H1 (cell line): Measurements from ENCODE around the gene MAP3K13. TPM values are rescaled to one million over a fixed set of nuclear protein-coding genes. Genes with fewer than 3 reads are reported as not detected.
A peak's percentile ranks its signal among the peaks of the same experiment; 100 is the strongest.

ENCODE experiments used
- CTCF ChIA-PET: fragments of 300-600 bp; sonication (Branson Sonifier 250); formaldehyde crosslinking; loops from one replicate; lab custom pipeline; 2021; ENCODE audit not compliant: partially characterized antibody; lab: Charles Lee
- POLR2A ChIA-PET: fragments of 300-600 bp; sonication (Branson Sonifier 250); formaldehyde crosslinking; loops from one replicate; lab custom pipeline; 2021; ENCODE audit warnings: inconsistent platforms; ENCODE audit not compliant: partially characterized antibody; lab: Charles Lee
- DNase-seq, 2 experiments: peaks; one replicate each; pipeline versions ENCODE4 v3.0.0 to v3.0.0-alpha.2; 2010 to 2022; ENCODE audit warnings: low spot score in 2 of 2, low read depth in 1 of 2, mixed read lengths in 1 of 2
- FAIRE-seq: peaks from 2 replicates; lab custom pipeline; 2011; peaks lifted over from hg19 to GRCh38; lab: Jason Lieb, UNC
- H2AFZ ChIP-seq: 2 replicates; pipeline ENCODE4 v1.8.1; 2012; ENCODE audit warnings: low read length, inconsistent platforms
- H2AK5ac ChIP-seq: 2 replicates; pipeline ENCODE4 v1.6.1; 2013; ENCODE audit warnings: low read depth, low read length
- H2BK120ac ChIP-seq: replicated peaks from 2 replicates; pipeline ENCODE3; 2013; ENCODE audit warnings: low read depth, low read length, inconsistent platforms
- H2BK12ac ChIP-seq: 2 replicates; pipeline ENCODE4 v1.6.1; 2013; ENCODE audit warnings: low read depth, low read length
- H2BK15ac ChIP-seq: 2 replicates; pipeline ENCODE4 v1.6.1; 2013; ENCODE audit warnings: low read length
- H2BK20ac ChIP-seq: 2 replicates; pipeline ENCODE4 v1.6.1; 2013; ENCODE audit warnings: low read length
- H2BK5ac ChIP-seq: 2 replicates; pipeline ENCODE4 v1.6.1; 2013; ENCODE audit warnings: low read depth, low read length
- H3K14ac ChIP-seq: 2 replicates; pipeline ENCODE4 v1.6.1; 2013; ENCODE audit warnings: inconsistent platforms; ENCODE audit not compliant: insufficient read length
- H3K18ac ChIP-seq: 2 replicates; pipeline ENCODE4 v1.6.1; 2013; ENCODE audit warnings: low read length; ENCODE audit errors: extremely low read depth
- H3K23ac ChIP-seq: 2 replicates; pipeline ENCODE4 v1.6.1; 2013; ENCODE audit warnings: inconsistent platforms; ENCODE audit not compliant: insufficient read length
- H3K23me2 ChIP-seq: 2 replicates; pipeline ENCODE4 v1.6.1; 2013; ENCODE audit warnings: low read depth, low read length
- H3K27ac ChIP-seq: 2 replicates; pipeline ENCODE4 v1.6.1; 2011; ENCODE audit warnings: low read depth, low read length, inconsistent platforms
- H3K27me3 ChIP-seq, 4 experiments: replicated peaks in 1 of 4; 1 replicate in 1 of 4; 2 replicates in 3 of 4; pipeline versions ENCODE4 v1.6.1 to v1.8.1; 2011 to 2013; ENCODE audit warnings: low read length in 3 of 4, mild to moderate bottlenecking in 3 of 4, inconsistent platforms in 2 of 4, mixed read lengths in 2 of 4, moderate library complexity in 1 of 4; ENCODE audit not compliant: control insufficient read depth in 3 of 4, insufficient read depth in 3 of 4; ENCODE audit errors: extremely low read depth in 1 of 4
- H3K36me3 ChIP-seq, 4 experiments: 2 replicates each; pipeline versions ENCODE4 v1.6.1 to v1.8.1; 2011 to 2013; ENCODE audit warnings: mild to moderate bottlenecking in 4 of 4, low read length in 3 of 4, moderate library complexity in 2 of 4, control low read depth in 1 of 4, inconsistent platforms in 1 of 4; ENCODE audit not compliant: insufficient read depth in 4 of 4, control insufficient read depth in 2 of 4
- H3K4ac ChIP-seq: replicated peaks from 2 replicates; pipeline ENCODE3; 2013; ENCODE audit warnings: low read length, low read depth, mixed read lengths, inconsistent platforms; ENCODE audit not compliant: insufficient read length
- H3K4me1 ChIP-seq, 4 experiments: replicated peaks in 1 of 4; 1 replicate in 1 of 4; 2 replicates in 3 of 4; pipeline versions ENCODE4 v1.6.1 to v1.8.1; 2011 to 2013; ENCODE audit warnings: low read length in 3 of 4, inconsistent platforms in 2 of 4, mixed read lengths in 1 of 4; ENCODE audit not compliant: insufficient read depth in 4 of 4, control insufficient read depth in 3 of 4
- H3K4me2 ChIP-seq, 2 experiments: 2 replicates each; pipeline versions ENCODE4 v1.6.1 to v1.8.1; 2011 to 2013; ENCODE audit warnings: low read depth in 2 of 2, low read length in 2 of 2, control low read depth in 1 of 2, inconsistent platforms in 1 of 2, mild to moderate bottlenecking in 1 of 2; ENCODE audit not compliant: insufficient read depth in 1 of 2
- H3K4me3 ChIP-seq, 4 experiments: fragments of 200-600, 300-600 bp in 1 of 4; sonication (generic), shearing (Covaris generic), sonication (Bioruptor Twin) in 1 of 4; 2 replicates each; pipeline versions ENCODE4 v1.5.1 to v1.8.1; 2011 to 2016; ENCODE audit warnings: low read length in 4 of 4, low read depth in 3 of 4, control low read depth in 2 of 4, inconsistent platforms in 2 of 4, mild to moderate bottlenecking in 2 of 4, mixed read lengths in 1 of 4, moderate library complexity in 1 of 4; ENCODE audit not compliant: insufficient read depth in 2 of 4; ENCODE audit errors: extremely low read depth in 1 of 4
- H3K56ac ChIP-seq: replicated peaks from 2 replicates; pipeline ENCODE3; 2013; ENCODE audit warnings: low read depth, mild to moderate bottlenecking, mixed read lengths, low read length, inconsistent platforms; ENCODE audit not compliant: insufficient read length
- H3K79me1 ChIP-seq: 2 replicates; pipeline ENCODE4 v1.6.1; 2013; ENCODE audit warnings: low read depth, low read length, control low read depth
- H3K79me2 ChIP-seq, 2 experiments: 2 replicates each; pipeline versions ENCODE4 v1.6.1 to v1.8.1; 2012 to 2013; ENCODE audit warnings: low read length in 2 of 2, mild to moderate bottlenecking in 2 of 2, inconsistent platforms in 1 of 2; ENCODE audit not compliant: insufficient read depth in 2 of 2, control insufficient read depth in 1 of 2
- H3K9ac ChIP-seq, 4 experiments: replicated peaks in 1 of 4; 1 replicate in 1 of 4; 2 replicates in 3 of 4; pipeline versions ENCODE4 v1.6.1 to v1.8.1; 2011 to 2013; ENCODE audit warnings: low read depth in 3 of 4, low read length in 3 of 4, control low read depth in 2 of 4, mild to moderate bottlenecking in 2 of 4, moderate library complexity in 2 of 4, inconsistent platforms in 1 of 4; ENCODE audit errors: extremely low read depth in 1 of 4
- H3K9me3 ChIP-seq, 2 experiments: 2 replicates each; pipeline versions ENCODE4 v1.6.1 to v1.8.1; 2012 to 2013; ENCODE audit warnings: mild to moderate bottlenecking in 2 of 2, moderate library complexity in 2 of 2, control low read depth in 1 of 2, inconsistent platforms in 1 of 2, low read depth in 1 of 2, low read length in 1 of 2, mixed read lengths in 1 of 2; ENCODE audit not compliant: insufficient read depth in 2 of 2
- H4K20me1 ChIP-seq, 2 experiments: replicated peaks in 1 of 2; 2 replicates each; pipeline versions ENCODE3 to v1.8.1; 2011 to 2013; ENCODE audit warnings: inconsistent platforms in 2 of 2, low read length in 2 of 2, mild to moderate bottlenecking in 1 of 2; ENCODE audit not compliant: insufficient read depth in 2 of 2, control insufficient read depth in 1 of 2
- H4K5ac ChIP-seq: 2 replicates; pipeline ENCODE4 v1.6.1; 2013; ENCODE audit warnings: low read length, low read depth, mixed read lengths, inconsistent platforms; ENCODE audit not compliant: insufficient read length
- H4K8ac ChIP-seq: 2 replicates; pipeline ENCODE4 v1.8.0; 2013; ENCODE audit warnings: mild to moderate bottlenecking, moderate library complexity, low read length, inconsistent platforms; ENCODE audit not compliant: insufficient read depth; ENCODE audit errors: extremely low read depth
- H4K91ac ChIP-seq: replicated peaks from 2 replicates; pipeline ENCODE3; 2013; ENCODE audit warnings: low read length, mixed read lengths, inconsistent platforms; ENCODE audit not compliant: insufficient read length
- BCL11A ChIP-seq, 2 experiments: IDR thresholded peaks; one replicate each; pipeline ENCODE4 v1.6.1; 2011; ENCODE audit warnings: low read depth in 2 of 2, low read length in 2 of 2, mild to moderate bottlenecking in 2 of 2
- EGR1 ChIP-seq: IDR thresholded peaks from 2 replicates; pipeline ENCODE4 v1.6.1; 2011; ENCODE audit warnings: low read depth, low read length, borderline replicate concordance
- KDM1A ChIP-seq: fragments of 200-600, 300-600 bp; sonication (generic); IDR thresholded peaks from 2 replicates; pipeline ENCODE4 v1.7.1; 2016; ENCODE audit warnings: mild to moderate bottlenecking, low read length, borderline replicate concordance
- POU5F1 ChIP-seq: IDR thresholded peaks from 2 replicates; pipeline ENCODE4 v1.6.1; 2011; ENCODE audit warnings: low read depth, mild to moderate bottlenecking, low read length, moderate library complexity
- RXRA ChIP-seq: IDR thresholded peaks from 2 replicates; pipeline ENCODE4 v1.6.1; 2011; ENCODE audit warnings: low read depth, mild to moderate bottlenecking, low read length, moderate library complexity; ENCODE audit not compliant: insufficient read depth
- TEAD4 ChIP-seq: IDR thresholded peaks from 2 replicates; pipeline ENCODE4 v1.6.1; 2012; ENCODE audit warnings: low read depth, low read length, inconsistent platforms, mixed read lengths
- ZNF274 ChIP-seq: IDR thresholded peaks from 2 replicates; pipeline ENCODE4 v1.7.0; 2012; ENCODE audit warnings: low read length, borderline replicate concordance; ENCODE audit errors: extremely low read depth
- WGBS, 2 experiments: shearing (Covaris generic) in 1 of 2; methylation state at CpG; one replicate each; pipeline versions ENCODE4 v1.1.6 to v1.1.7; 2013 to 2015; ENCODE audit warnings: low lambda C conversion rate in 2 of 2, mixed read lengths in 2 of 2, inconsistent platforms in 1 of 2, low coverage in 1 of 2, missing lambda C conversion rate in 1 of 2; ENCODE audit not compliant: insufficient replicate concordance in 2 of 2, insufficient coverage in 1 of 2, insufficient read length in 1 of 2; ENCODE audit errors: extremely low coverage in 1 of 2, missing lambda C conversion rate in 1 of 2; 5-methylcytosine and 5-hydroxymethylcytosine counted together
- polyA plus RNA-seq, 7 experiments: library from polyadenylated mRNA; depleted of rRNA in 3 of 7; stranded (reverse) in 5 of 7; unstranded in 2 of 7; fragments of >200 nt in 5 of 7; fragments of 200-250 nt in 2 of 7; gene quantifications; 1 replicate in 5 of 7; 2 replicates in 1 of 7; 4 replicates in 1 of 7; pipeline versions ENCODE4 v1.2.1 to v1.2.3, GENCODE V29; 2011 to 2013; ENCODE audit warnings: missing spikeins in 2 of 7, mixed read lengths in 2 of 7
- total RNA-seq: library from RNA; stranded (reverse); fragmentation: NEBNext Ultra II Directional; extraction: Animal tissue kit (Norgen Biotek cat#: 25700); gene quantifications from 2 replicates; pipeline ENCODE4 v1.2.1, GENCODE V29; 2021
- TF ChIP-seq, protein P1 (sequence below): IDR thresholded peaks from 2 replicates; pipeline ENCODE4 v1.6.1; 2012; ENCODE audit warnings: inconsistent platforms
- TF ChIP-seq, protein P2 (sequence below): IDR thresholded peaks from 2 replicates; pipeline ENCODE4 v1.6.1; 2012; ENCODE audit warnings: low read length, inconsistent platforms

Gene MAP3K13
- total and polyA plus RNA-seq, 2 of the 8 experiments (the other 6 are each of a cell fraction or from before 2014, with no cell fraction given) = 6.8 to 17.9 TPM

DNA sequence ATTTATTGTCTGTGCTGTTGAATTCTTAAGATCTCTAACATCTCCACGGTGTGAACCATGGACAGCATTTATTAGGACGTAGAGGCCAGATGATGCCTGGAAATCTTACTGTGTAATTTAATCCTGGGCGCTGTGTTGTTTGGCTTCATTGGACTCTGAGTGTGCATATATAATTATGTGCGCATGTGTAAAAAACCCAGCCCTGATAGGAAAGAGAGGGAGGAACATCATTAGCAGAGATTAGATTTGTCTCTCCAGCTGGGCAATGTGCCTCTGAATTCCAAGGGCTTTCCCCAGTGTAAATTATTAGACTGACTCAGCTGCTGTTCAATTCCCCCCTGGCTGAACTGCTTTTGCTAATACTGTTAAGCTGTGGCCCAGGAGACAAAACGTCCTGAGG lies 39.6 kb downstream of the MAP3K13 start:
- Histone ChIP-seq H3K9me3 (no peaks in the 10 kb centered on the region), H3K4me1 (no peaks in the 10 kb centered on the region), H3K4me2 (no peak overlapping the region), H3K9ac (peak overlapping the region in 1 of 4 experiments; percentile 13; a peak in 1 of 7 replicates), H3K36me3 (no peaks in the 10 kb centered on the region), H3K4me3 (no peak overlapping the region), H2BK15ac (no peak overlapping the region), H2BK5ac (no peak overlapping the region), H4K20me1 (no peaks in the 10 kb centered on the region), H2BK120ac (no peak overlapping the region), H3K4ac (no peak overlapping the region), H4K8ac (no peak overlapping the region), H3K14ac (no peak overlapping the region), H3K27ac (no peak overlapping the region), H4K5ac (no peak overlapping the region), H2AFZ (no peak overlapping the region)
- ChIA-PET POLR2A (no interaction called here), CTCF (interaction anchor here (1.2 kb wide), 1 partner anchor 47 kb away, joined by 4 read pairs; no protein-coding TSS in a partner anchor)
- no peak for FAIRE-seq
- no peak for DNase-seq
- 84% methylated on average over 5 of the region's 5 CpGs; no CpG with 5 or more reads in 1 of the 2 experiments for WGBS, 2 experiments
- TF ChIP-seq, protein P1, sequence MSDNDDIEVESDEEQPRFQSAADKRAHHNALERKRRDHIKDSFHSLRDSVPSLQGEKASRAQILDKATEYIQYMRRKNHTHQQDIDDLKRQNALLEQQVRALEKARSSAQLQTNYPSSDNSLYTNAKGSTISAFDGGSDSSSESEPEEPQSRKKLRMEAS = no peak
- TF ChIP-seq POU5F1 (no peak), ZNF274 (no peak), RXRA (no peak), EGR1 (no peak), BCL11A (IDR thresholded peaks at IDR 0.05; ENCODE audit: low read depth in 2 of 2, low read length in 2 of 2) (no peak), TEAD4 (no peak), KDM1A (no peak)
- TF ChIP-seq, protein P2, sequence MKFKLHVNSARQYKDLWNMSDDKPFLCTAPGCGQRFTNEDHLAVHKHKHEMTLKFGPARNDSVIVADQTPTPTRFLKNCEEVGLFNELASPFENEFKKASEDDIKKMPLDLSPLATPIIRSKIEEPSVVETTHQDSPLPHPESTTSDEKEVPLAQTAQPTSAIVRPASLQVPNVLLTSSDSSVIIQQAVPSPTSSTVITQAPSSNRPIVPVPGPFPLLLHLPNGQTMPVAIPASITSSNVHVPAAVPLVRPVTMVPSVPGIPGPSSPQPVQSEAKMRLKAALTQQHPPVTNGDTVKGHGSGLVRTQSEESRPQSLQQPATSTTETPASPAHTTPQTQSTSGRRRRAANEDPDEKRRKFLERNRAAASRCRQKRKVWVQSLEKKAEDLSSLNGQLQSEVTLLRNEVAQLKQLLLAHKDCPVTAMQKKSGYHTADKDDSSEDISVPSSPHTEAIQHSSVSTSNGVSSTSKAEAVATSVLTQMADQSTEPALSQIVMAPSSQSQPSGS = no peak
- TF ChIP-seq, all 59 proteins: peak for 0
- Histone ChIP-seq H3K56ac (no peak overlapping the region), H3K18ac (no peak overlapping the region), H2AK5ac (no peak overlapping the region), H2BK20ac (no peak overlapping the region), H3K27me3 (no peaks in the 10 kb centered on the region), H2BK12ac (no peak overlapping the region), H3K79me1 (no peaks in the 10 kb centered on the region), H4K91ac (no peak overlapping the region), H3K23ac (no peak overlapping the region), H3K79me2 (no peaks in the 10 kb centered on the region), H3K23me2 (no peaks in the 10 kb centered on the region)
